Measurements from ENCODE around the gene CYCS. TPM values are rescaled to one million over a fixed set of nuclear protein-coding genes. Genes with fewer than 3 reads are reported as not detected.
"Not testable (repeated sequence)": the region's sequence is repeated elsewhere in the genome, so short reads cannot be mapped to it uniquely, and the experiment has no call there.

CYCS gene
- total RNA-seq, 2 donors from 2014 or later = 134 to 282 TPM

GRCh38 chr7:25167262-25167843, 42.3 kb upstream of the CYCS start:
- TF ChIP-seq, protein P1, sequence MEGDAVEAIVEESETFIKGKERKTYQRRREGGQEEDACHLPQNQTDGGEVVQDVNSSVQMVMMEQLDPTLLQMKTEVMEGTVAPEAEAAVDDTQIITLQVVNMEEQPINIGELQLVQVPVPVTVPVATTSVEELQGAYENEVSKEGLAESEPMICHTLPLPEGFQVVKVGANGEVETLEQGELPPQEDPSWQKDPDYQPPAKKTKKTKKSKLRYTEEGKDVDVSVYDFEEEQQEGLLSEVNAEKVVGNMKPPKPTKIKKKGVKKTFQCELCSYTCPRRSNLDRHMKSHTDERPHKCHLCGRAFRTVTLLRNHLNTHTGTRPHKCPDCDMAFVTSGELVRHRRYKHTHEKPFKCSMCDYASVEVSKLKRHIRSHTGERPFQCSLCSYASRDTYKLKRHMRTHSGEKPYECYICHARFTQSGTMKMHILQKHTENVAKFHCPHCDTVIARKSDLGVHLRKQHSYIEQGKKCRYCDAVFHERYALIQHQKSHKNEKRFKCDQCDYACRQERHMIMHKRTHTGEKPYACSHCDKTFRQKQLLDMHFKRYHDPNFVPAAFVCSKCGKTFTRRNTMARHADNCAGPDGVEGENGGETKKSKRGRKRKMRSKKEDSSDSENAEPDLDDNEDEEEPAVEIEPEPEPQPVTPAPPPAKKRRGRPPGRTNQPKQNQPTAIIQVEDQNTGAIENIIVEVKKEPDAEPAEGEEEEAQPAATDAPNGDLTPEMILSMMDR (IDR thresholded peaks at IDR 0.05) = no peak

GRCh38 chr7:25159983-25160596, 35.0 kb upstream of the CYCS start:
- not testable (repeated sequence) for H3K4me1 ChIP-seq; DNase-seq (ENCODE audit: low spot score); H3K4me3 ChIP-seq; H3K27ac ChIP-seq; H3K9me3 ChIP-seq; H3K36me3 ChIP-seq; H3K27me3 ChIP-seq
- TF ChIP-seq, protein P1 (IDR thresholded peaks at IDR 0.05) = peak; percentile 31 to 70

More at GRCh38 chr7:25167262-25167843, 42.3 kb upstream of the CYCS start:
- Histone ChIP-seq H3K4me3 (no peak overlapping the region), H3K27me3 (no peaks in the 10 kb centered on the region), H3K36me3 (no peaks in the 10 kb centered on the region), H3K4me1 (no peaks in the 10 kb centered on the region), H3K9me3 (no peaks in the 10 kb centered on the region), H3K27ac (no peak overlapping the region)
- no peak for DNase-seq (ENCODE audit: low spot score)

- Histone ChIP-seq H3K36me3 (peaks cover 9% of the 10 kb centered on the region), H3K27ac (no peak overlapping the region), H3K4me3 (no peak overlapping the region), H3K9me3 (no peaks in the 10 kb centered on the region), H3K27me3 (no peaks in the 10 kb centered on the region), H3K4me1 (no peaks in the 10 kb centered on the region)
- DNase-seq (ENCODE audit: low spot score) = no peak
- TF ChIP-seq, protein P1 (IDR thresholded peaks at IDR 0.05) = no peak
These were observed 33.9 kb upstream of the CYCS start for GRCh38 chr7:25158966-25159365.

GRCh38 chr7:25151773-25152172, 26.7 kb upstream of the CYCS start:
- Histone ChIP-seq H3K36me3 (peaks cover 14% of the 10 kb centered on the region), H3K4me1 (no peaks in the 10 kb centered on the region), H3K27ac (no peak overlapping the region), H3K9me3 (no peaks in the 10 kb centered on the region), H3K4me3 (no peak overlapping the region), H3K27me3 (no peaks in the 10 kb centered on the region)
- TF ChIP-seq, protein P1 (IDR thresholded peaks at IDR 0.05) = no peak
- no peak for DNase-seq (ENCODE audit: low spot score)

- Histone ChIP-seq H3K9me3 (no peaks in the 10 kb centered on the region), H3K27ac (no peak overlapping the region), H3K4me3 (no peak overlapping the region), H3K4me1 (no peaks in the 10 kb centered on the region), H3K36me3 (peaks cover 13% of the 10 kb centered on the region), H3K27me3 (no peaks in the 10 kb centered on the region)
- DNase-seq (ENCODE audit: low spot score) = no peak
- TF ChIP-seq, protein P1 (IDR thresholded peaks at IDR 0.05) = no peak
These were observed 24.8 kb upstream of the CYCS start for GRCh38 chr7:25149836-25150235.

All from right atrium auricular region (tissue), 2 donors.